Mammary epithelial cell (primary cell): ENCODE data around the gene WAS.

Source experiments
- CTCF ChIP-seq, 2 donors: IDR thresholded peaks in 1 of 2; conservative IDR thresholded peaks in 1 of 2; 2 replicates each; pipeline ENCODE4 v1.5.1; 2011 to 2012; ENCODE audit warnings: inconsistent platforms in 2 of 2, low read length in 2 of 2, mild to moderate bottlenecking in 2 of 2, control low read depth in 1 of 2, low read depth in 1 of 2; ENCODE audit not compliant: insufficient read depth in 1 of 2; ENCODE audit errors: extremely low read depth in 1 of 2
- EZH2 ChIP-seq: IDR thresholded peaks from 2 replicates; pipeline ENCODE4 v1.6.1; 2012; ENCODE audit warnings: low read length, inconsistent platforms, borderline replicate concordance

- TF ChIP-seq CTCF (conservative IDR thresholded peaks at IDR 0.05 in 1 of 2, IDR thresholded peaks at IDR 0.05 in 1 of 2; ENCODE audit: extremely low read depth in 1 of 2, insufficient read depth in 1 of 2, low read depth in 1 of 2, low read length in 2 of 2) = no peak
- no peak for TF ChIP-seq EZH2
Observed at GRCh38 chrX:48684134-48684533, 535 bp downstream of the WAS start.
